ENCODE measurements around the gene DIP2C. TPM values are rescaled to one million over a fixed set of nuclear protein-coding genes. Genes with fewer than 3 reads are reported as not detected.

DIP2C gene
- total RNA-seq, 6 experiments from 2014 or later, result 23.2 to 28.9 (median 26.3) TPM

- Mint-ChIP-seq H3K4me3 (no peak overlapping the region), H3K27me3 (ENCODE audit: insufficient read depth) (peaks cover 2% of the 10 kb centered on the region; the same call in 1 of the 2 replicates), H3K9me3 (no peaks in the 10 kb centered on the region), H3K36me3 (ENCODE audit: low read depth) (0 out of 2 replicates have a peak, but pooled peaks cover 4% of the 10 kb centered on the region), H3K27ac (no peak overlapping the region; the same call in 1 of the 2 replicates), H3K4me1 (ENCODE audit: low read depth) (peaks cover 9% of the 10 kb centered on the region)
- TF ChIP-seq, protein P1, sequence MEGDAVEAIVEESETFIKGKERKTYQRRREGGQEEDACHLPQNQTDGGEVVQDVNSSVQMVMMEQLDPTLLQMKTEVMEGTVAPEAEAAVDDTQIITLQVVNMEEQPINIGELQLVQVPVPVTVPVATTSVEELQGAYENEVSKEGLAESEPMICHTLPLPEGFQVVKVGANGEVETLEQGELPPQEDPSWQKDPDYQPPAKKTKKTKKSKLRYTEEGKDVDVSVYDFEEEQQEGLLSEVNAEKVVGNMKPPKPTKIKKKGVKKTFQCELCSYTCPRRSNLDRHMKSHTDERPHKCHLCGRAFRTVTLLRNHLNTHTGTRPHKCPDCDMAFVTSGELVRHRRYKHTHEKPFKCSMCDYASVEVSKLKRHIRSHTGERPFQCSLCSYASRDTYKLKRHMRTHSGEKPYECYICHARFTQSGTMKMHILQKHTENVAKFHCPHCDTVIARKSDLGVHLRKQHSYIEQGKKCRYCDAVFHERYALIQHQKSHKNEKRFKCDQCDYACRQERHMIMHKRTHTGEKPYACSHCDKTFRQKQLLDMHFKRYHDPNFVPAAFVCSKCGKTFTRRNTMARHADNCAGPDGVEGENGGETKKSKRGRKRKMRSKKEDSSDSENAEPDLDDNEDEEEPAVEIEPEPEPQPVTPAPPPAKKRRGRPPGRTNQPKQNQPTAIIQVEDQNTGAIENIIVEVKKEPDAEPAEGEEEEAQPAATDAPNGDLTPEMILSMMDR (IDR thresholded peaks at IDR 0.05), result no peak
- no peak for DNase-seq
Measured at GRCh38 chr10:491667-492424, 197.6 kb downstream of the DIP2C start.

DNA sequence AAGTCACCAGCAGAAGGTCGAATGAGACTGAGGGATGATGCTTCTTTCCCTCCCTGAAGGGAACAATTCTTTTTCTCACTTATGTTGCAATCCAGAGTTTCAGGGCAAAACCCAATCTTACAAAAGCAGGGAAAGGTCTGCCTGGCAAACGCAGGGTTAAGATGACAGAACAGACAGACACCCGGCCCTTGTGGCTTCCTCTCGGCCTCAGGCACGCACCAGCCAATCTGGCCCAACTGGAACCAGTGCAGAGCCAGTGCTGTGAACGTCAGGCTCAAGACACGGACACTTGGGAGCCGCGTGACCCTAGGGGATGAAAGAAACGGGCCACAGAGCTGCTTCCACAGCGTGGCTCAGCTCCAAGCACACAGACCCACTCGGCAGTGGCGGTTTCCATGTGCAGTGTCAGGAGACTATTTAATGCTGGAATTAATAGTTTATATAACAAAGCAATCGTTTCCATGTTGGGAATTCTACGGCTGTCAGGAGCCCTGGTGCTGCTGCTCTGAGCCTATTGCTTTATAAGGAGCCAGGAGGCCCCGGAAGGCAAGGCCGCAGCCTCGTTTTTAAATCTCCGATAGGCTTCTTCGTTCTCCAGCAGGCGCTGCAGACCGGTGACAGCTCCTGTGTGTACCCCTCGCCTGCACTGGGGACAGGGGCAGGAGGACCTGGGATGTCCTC, 198.4 kb downstream of the DIP2C start:
- H3K4me3 Mint-ChIP-seq, result no peak overlapping the region
- H3K9me3 Mint-ChIP-seq, result no peaks in the 10 kb centered on the region
- DNase-seq, result peak; percentile 49
- TF ChIP-seq, protein P1 (IDR thresholded peaks at IDR 0.05), result no peak
- H3K27ac Mint-ChIP-seq, result peak overlapping the region; percentile 42
- peaks cover 4% of the 10 kb centered on the region; the same call in 1 of the 2 replicates for H3K36me3 Mint-ChIP-seq (ENCODE audit: low read depth)
- H3K27me3 Mint-ChIP-seq (ENCODE audit: insufficient read depth), result peaks cover 2% of the 10 kb centered on the region; the same call in 1 of the 2 replicates
- peaks cover 9% of the 10 kb centered on the region for H3K4me1 Mint-ChIP-seq (ENCODE audit: low read depth)

GRCh38 chr10:490256-490655, 199.2 kb downstream of the DIP2C start:
- TF ChIP-seq, protein P1 (IDR thresholded peaks at IDR 0.05), result no peak
- peaks cover 9% of the 10 kb centered on the region for H3K4me1 Mint-ChIP-seq (ENCODE audit: low read depth)
- no peaks in the 10 kb centered on the region for H3K9me3 Mint-ChIP-seq
- no peak overlapping the region for H3K4me3 Mint-ChIP-seq
- peaks cover 4% of the 10 kb centered on the region; the same call in 1 of the 2 replicates for H3K36me3 Mint-ChIP-seq (ENCODE audit: low read depth)
- DNase-seq, result no peak
- H3K27ac Mint-ChIP-seq, result peak overlapping the region; percentile 42; the same call in 1 of the 2 replicates
- peaks cover 2% of the 10 kb centered on the region; the same call in 1 of the 2 replicates for H3K27me3 Mint-ChIP-seq (ENCODE audit: insufficient read depth)

GRCh38 chr10:489330-489729, 200.1 kb downstream of the DIP2C start:
- Mint-ChIP-seq H3K4me3 (no peak overlapping the region), H3K27ac (no peak overlapping the region), H3K9me3 (no peaks in the 10 kb centered on the region), H3K27me3 (ENCODE audit: insufficient read depth) (peaks cover 2% of the 10 kb centered on the region; the same call in 1 of the 2 replicates), H3K36me3 (ENCODE audit: low read depth) (peaks cover 4% of the 10 kb centered on the region; the same call in 1 of the 2 replicates), H3K4me1 (ENCODE audit: low read depth) (peaks cover 9% of the 10 kb centered on the region)
- TF ChIP-seq, protein P1 (IDR thresholded peaks at IDR 0.05), result no peak
- no peak for DNase-seq

DNA sequence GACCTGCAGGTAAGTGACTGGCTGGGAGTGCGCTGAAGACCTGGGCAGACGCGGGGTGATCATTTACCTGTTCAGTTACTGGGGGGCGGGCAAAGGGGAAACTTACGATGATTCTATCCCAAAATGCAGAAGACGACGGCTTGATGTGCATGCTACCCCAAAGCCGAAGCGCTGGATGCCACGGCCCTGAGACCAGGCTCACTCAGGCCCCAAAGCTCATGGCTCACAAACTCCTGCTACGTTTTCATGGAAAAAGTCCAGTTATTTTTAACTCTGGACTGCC, 200.6 kb downstream of the DIP2C start:
- H3K4me1 Mint-ChIP-seq (ENCODE audit: low read depth), result peaks cover 9% of the 10 kb centered on the region

More for the DNA sequence above, 200.6 kb downstream of the DIP2C start:
- peaks cover 2% of the 10 kb centered on the region; the same call in 1 of the 2 replicates for H3K27me3 Mint-ChIP-seq (ENCODE audit: insufficient read depth)
- no peak for DNase-seq
- H3K4me3 Mint-ChIP-seq, result no peak overlapping the region
- peaks cover 4% of the 10 kb centered on the region; the same call in 1 of the 2 replicates for H3K36me3 Mint-ChIP-seq (ENCODE audit: low read depth)
- no peaks in the 10 kb centered on the region for H3K9me3 Mint-ChIP-seq
- H3K27ac Mint-ChIP-seq, result no peak overlapping the region
- TF ChIP-seq, protein P1 (IDR thresholded peaks at IDR 0.05), result no peak

Measured in HFFc6 (cell line).